ENCODE measurements around the gene SERPINA6.
"Not testable (repeated sequence)": the region's sequence is repeated elsewhere in the genome, so short reads cannot be mapped to it uniquely, and the experiment has no call there.

SERPINA6 gene

DNA sequence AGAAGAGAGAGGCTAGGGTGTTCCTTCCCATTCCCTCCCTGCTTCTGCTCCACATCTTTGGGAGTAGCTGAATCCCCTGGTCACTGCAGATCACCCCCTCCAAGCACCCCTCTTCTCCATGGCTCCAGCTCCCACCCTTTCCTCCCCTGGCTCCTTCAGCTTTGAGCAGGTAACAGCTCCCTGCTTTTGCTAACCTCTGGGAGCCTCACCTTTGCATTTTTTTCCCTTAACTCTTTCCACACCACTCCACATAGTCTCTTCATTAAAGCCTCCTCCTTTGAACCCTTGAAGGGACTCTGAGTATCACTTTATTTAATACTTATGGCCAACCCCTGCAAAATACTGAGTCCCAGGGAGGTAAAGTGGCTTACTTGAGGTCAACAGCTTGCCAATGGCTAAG is 25.7 kb upstream of the SERPINA6 start:
- H3K36me3 ChIP-seq (ENCODE audit: control insufficient read depth in 1 of 2, insufficient read depth in 2 of 2, low read length in 2 of 2), result no peaks in the 10 kb centered on the region
- no peaks in the 10 kb centered on the region for H3K27me3 ChIP-seq (ENCODE audit: low read depth, low read length)
- H3K4me3 ChIP-seq (ENCODE audit: low read depth in 1 of 2, low read length in 2 of 2), result no peak overlapping the region
- no peak overlapping the region for H3K27ac ChIP-seq (ENCODE audit: low read length)
- no peaks in the 10 kb centered on the region for H3K9me3 ChIP-seq (ENCODE audit: control insufficient read depth in 1 of 2, low read length in 2 of 2)
- no peaks in the 10 kb centered on the region for H3K4me1 ChIP-seq (ENCODE audit: control insufficient read depth in 1 of 2, insufficient read depth in 2 of 2, low read length in 2 of 2)

DNA sequence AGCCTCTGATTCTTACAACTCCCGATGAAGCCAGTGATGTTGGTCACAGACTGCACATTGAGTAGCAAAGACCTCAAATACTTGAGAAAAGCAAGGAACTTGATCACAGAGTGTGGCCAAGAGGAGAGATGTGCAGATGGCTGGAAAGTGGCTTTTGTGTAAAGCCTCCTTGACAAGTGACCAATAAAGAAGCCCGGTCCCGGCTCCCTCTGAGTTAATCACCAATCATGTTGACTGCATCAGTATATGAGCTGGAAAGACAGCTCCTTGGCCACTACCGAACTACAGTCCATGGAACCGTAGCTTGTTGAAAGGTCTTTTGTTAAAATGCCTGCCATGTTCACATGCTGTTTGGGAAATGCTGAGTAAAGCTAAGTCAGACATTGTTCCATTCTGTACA is 23.7 kb upstream of the SERPINA6 start:
- Histone ChIP-seq H3K27me3 (ENCODE audit: low read depth, low read length) (no peaks in the 10 kb centered on the region), H3K4me3 (ENCODE audit: low read depth in 1 of 2, low read length in 2 of 2) (no peak overlapping the region), H3K9me3 (ENCODE audit: control insufficient read depth in 1 of 2, low read length in 2 of 2) (no peaks in the 10 kb centered on the region), H3K36me3 (ENCODE audit: control insufficient read depth in 1 of 2, insufficient read depth in 2 of 2, low read length in 2 of 2) (no peaks in the 10 kb centered on the region), H3K27ac (ENCODE audit: low read length) (no peak overlapping the region), H3K4me1 (ENCODE audit: control insufficient read depth in 1 of 2, insufficient read depth in 2 of 2, low read length in 2 of 2) (peaks cover 0 to 4% of the 10 kb centered on the region in 2 donors)

DNA sequence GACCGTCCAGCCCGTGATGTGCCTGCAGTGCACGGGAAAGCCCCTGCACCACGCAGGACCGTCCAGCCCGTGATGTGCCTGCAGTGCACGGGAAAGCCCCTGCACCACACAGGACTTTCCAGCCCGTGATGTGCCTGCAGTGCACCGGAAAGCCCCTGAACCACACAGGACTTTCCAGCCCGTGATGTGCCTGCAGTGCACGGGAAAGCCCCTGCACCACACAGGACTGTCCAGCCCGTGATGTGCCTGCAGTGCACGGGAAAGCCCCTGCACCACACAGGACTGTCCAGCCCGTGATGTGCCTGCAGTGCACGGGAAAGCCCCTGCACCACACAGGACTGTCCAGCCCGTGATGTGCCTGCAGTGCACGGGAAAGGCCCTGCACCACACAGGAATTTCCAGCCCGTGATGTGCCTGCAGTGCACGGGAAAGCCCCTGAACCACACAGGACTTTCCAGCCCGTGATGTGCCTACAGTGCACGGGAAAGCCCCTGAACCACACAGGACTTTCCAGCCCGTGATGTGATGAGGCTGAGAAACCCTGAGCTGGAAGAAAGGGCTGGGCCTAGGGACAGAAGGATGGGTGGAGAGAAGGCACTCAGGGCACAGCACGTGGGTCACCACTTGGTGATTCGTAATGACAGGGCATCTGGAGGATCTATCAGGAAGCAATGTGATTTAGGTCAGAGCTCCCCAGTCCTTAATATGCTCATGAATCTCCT is 23.1 kb upstream of the SERPINA6 start:
- H3K4me3 ChIP-seq (ENCODE audit: low read depth in 1 of 2, low read length in 2 of 2); H3K27ac ChIP-seq (ENCODE audit: low read length); H3K9me3 ChIP-seq (ENCODE audit: control insufficient read depth in 1 of 2, low read length in 2 of 2); H3K27me3 ChIP-seq (ENCODE audit: low read depth, low read length); H3K4me1 ChIP-seq (ENCODE audit: control insufficient read depth in 1 of 2, insufficient read depth in 2 of 2, low read length in 2 of 2); H3K36me3 ChIP-seq (ENCODE audit: control insufficient read depth in 1 of 2, insufficient read depth in 2 of 2, low read length in 2 of 2): not testable (repeated sequence)

DNA sequence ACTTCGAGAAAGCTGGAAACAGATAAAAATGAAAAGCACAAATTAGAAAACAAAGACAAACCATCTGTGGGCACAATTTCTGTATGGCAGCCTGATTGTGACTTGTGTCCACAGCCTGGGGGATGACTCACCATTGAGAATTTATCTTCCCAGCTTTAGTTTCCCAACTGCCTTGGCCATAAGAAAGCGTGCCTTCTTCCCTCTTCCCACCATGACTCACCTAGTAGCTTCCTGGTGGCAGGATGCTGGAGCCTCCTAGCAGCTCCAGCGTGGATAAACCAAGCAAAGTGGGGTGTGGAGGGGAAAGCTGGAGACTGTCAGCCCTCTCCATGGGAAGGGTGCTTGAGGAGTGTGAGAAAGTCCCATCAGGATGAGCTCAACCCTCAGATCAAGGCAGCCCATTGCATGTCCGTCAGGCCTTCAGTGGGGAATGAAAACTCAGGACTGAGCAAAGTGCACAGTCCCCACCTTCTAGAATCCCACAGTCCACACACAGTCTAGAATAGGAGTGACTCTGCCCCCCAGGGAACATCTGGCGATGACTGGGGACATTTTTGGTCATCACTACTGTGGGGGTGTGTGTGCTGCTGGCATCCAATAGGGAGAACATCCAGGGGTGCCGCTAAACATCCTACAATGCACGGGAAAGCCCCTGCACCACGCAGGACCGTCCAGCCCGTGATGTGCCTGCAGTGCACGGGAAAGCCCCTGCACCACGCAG is 22.4 kb upstream of the SERPINA6 start:
- H3K4me1 ChIP-seq (ENCODE audit: control insufficient read depth in 1 of 2, insufficient read depth in 2 of 2, low read length in 2 of 2), result peaks cover 0 to 5% of the 10 kb centered on the region in 2 donors
- no peak overlapping the region for H3K4me3 ChIP-seq (ENCODE audit: low read depth in 1 of 2, low read length in 2 of 2)
- H3K27me3 ChIP-seq (ENCODE audit: low read depth, low read length), result no peaks in the 10 kb centered on the region
- no peaks in the 10 kb centered on the region for H3K9me3 ChIP-seq (ENCODE audit: control insufficient read depth in 1 of 2, low read length in 2 of 2)
- no peaks in the 10 kb centered on the region for H3K36me3 ChIP-seq (ENCODE audit: control insufficient read depth in 1 of 2, insufficient read depth in 2 of 2, low read length in 2 of 2)
- no peak overlapping the region for H3K27ac ChIP-seq (ENCODE audit: low read length)

DNA sequence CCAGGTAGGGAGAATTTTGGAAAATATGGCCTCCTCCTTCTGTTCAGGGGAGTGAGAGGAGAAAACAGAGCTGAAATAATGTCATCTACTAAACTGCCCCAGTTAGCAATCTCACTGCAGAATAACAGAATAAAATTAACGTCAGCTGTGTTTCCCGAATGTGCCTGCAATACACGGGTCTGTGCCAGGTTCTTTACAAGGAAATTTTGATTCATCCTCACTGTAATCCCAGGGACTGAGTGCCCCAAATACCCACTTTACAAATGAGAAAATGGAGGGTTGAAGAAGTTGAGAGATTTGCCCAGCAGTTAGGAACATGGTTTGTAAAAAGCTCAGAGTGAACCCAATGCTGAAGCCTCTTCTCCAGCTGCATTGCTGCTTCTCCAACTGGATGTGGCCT is 21.3 kb upstream of the SERPINA6 start:
- H3K27ac ChIP-seq (ENCODE audit: low read length), result no peak overlapping the region
- H3K4me1 ChIP-seq (ENCODE audit: control insufficient read depth in 1 of 2, insufficient read depth in 2 of 2, low read length in 2 of 2), result peaks cover 0 to 5% of the 10 kb centered on the region in 2 donors
- no peaks in the 10 kb centered on the region for H3K36me3 ChIP-seq (ENCODE audit: control insufficient read depth in 1 of 2, insufficient read depth in 2 of 2, low read length in 2 of 2)
- H3K4me3 ChIP-seq (ENCODE audit: low read depth in 1 of 2, low read length in 2 of 2), result no peak overlapping the region
- no peaks in the 10 kb centered on the region for H3K27me3 ChIP-seq (ENCODE audit: low read depth, low read length)
- H3K9me3 ChIP-seq (ENCODE audit: control insufficient read depth in 1 of 2, low read length in 2 of 2), result no peaks in the 10 kb centered on the region

DNA sequence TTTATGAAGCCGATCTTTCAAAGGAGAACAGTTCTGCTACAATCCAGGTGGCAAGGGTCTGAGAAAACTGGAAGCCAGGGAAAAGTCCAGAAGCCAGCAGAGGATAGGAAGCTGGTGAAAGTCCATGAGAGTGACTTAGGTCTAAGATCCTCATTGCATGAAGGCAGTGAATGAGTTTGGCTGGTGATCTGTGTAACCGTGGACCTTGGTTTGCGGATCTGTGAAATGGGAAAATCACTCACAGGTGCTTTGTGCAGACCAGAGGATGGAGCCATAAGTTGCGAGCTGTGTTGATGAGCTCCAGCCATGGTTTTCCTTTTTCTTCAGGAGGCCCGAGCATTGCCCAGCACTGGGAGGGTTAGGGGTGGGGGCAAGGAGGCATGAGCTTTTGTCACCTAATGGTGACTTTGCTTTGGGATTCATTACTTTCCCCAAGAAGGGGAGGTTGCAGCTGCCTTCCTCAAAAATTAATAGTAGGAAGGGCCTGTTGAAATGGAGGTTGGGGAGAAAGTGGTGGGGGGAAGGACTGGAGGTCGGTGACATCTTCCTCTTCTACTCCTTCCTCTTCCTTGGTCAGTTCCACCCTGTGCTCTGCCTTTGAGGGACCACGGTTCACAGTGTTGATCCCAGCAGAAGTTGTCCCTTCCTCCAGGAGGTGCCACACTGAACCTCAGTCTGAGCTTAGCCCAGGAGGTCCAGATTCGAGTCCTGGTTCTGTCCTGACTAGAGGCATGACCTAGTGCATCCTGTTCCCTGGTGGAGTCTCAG is 20.3 kb upstream of the SERPINA6 start:
- H3K36me3 ChIP-seq (ENCODE audit: control insufficient read depth in 1 of 2, insufficient read depth in 2 of 2, low read length in 2 of 2), result no peaks in the 10 kb centered on the region
- H3K27me3 ChIP-seq (ENCODE audit: low read depth, low read length), result no peaks in the 10 kb centered on the region
- H3K4me3 ChIP-seq (ENCODE audit: low read depth in 1 of 2, low read length in 2 of 2), result no peak overlapping the region
- peaks cover 0 to 5% of the 10 kb centered on the region in 2 donors for H3K4me1 ChIP-seq (ENCODE audit: control insufficient read depth in 1 of 2, insufficient read depth in 2 of 2, low read length in 2 of 2)
- no peak overlapping the region for H3K27ac ChIP-seq (ENCODE audit: low read length)
- H3K9me3 ChIP-seq (ENCODE audit: control insufficient read depth in 1 of 2, low read length in 2 of 2), result no peaks in the 10 kb centered on the region

DNA sequence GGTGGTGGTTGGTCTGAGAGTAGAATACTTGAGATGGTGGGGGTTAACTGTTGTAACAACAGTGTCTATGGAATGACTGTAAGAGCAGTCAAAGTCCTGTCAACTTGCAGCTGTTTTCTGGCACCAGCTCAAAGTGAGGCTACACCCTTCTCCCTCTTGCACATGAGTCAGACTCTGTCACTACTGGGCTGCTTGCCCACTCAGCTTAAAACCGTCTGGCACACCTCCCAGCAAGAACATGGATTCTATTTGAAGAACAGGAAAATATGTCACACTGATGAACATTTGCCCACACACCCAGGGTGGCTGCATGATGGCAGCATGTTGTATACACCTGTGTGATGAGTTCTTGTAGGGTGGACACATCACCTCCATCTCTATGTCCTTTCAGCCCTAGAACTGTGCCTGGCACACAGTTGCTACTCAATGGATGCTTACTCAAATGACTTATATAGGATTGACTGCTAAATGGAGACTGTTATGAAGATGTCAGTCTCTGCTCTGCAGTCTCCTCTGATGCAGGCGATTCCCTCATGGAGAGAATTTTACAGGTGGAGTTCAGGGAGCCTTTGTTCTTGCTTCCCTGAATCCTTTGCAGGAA is 19.3 kb upstream of the SERPINA6 start:
- Histone ChIP-seq H3K36me3 (ENCODE audit: control insufficient read depth in 1 of 2, insufficient read depth in 2 of 2, low read length in 2 of 2) (no peaks in the 10 kb centered on the region), H3K27ac (ENCODE audit: low read length) (no peak overlapping the region), H3K4me1 (ENCODE audit: control insufficient read depth in 1 of 2, insufficient read depth in 2 of 2, low read length in 2 of 2) (peaks cover 0 to 5% of the 10 kb centered on the region in 2 donors), H3K27me3 (ENCODE audit: low read depth, low read length) (no peaks in the 10 kb centered on the region), H3K9me3 (ENCODE audit: control insufficient read depth in 1 of 2, low read length in 2 of 2) (no peaks in the 10 kb centered on the region), H3K4me3 (ENCODE audit: low read depth in 1 of 2, low read length in 2 of 2) (peak overlapping the region in 1 of 2 donors; percentile 12)

DNA sequence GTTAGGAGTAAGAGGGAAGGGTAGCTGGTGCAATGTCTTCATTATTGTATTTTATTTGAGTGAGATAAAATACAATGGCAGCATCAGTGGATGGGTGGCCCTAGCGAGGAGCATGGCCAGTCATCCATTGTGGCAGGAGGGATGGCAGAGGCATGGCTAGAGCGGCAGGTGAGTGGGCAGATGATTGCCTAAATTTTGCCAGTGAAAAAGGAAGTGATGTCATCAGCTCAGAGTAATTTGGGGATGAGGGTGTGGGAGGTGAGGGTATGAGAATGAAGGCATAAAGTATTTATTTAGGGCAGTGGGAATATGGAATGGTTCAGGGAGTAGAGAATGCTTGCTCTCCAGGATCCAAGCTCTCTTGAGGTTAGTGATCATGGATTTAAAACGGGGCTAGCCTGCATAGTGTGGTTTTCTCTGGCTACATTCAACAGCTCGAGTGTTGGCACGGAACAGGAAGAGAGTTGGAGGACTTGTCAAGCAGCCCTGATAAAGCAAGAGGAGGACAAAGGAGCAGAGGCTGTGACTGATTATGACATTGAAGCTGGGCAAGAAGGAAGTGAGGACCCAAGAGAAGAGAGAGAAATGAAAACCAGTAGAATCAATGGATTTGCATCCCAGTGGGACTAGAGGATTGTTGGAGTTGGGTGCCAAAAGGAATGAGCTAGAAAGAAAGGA is 18.7 kb upstream of the SERPINA6 start:
- H3K9me3 ChIP-seq (ENCODE audit: control insufficient read depth in 1 of 2, low read length in 2 of 2), result no peaks in the 10 kb centered on the region
- H3K27me3 ChIP-seq (ENCODE audit: low read depth, low read length), result no peaks in the 10 kb centered on the region
- H3K4me1 ChIP-seq (ENCODE audit: control insufficient read depth in 1 of 2, insufficient read depth in 2 of 2, low read length in 2 of 2), result peaks cover 0 to 5% of the 10 kb centered on the region in 2 donors
- H3K36me3 ChIP-seq (ENCODE audit: control insufficient read depth in 1 of 2, insufficient read depth in 2 of 2, low read length in 2 of 2), result no peaks in the 10 kb centered on the region
- H3K27ac ChIP-seq (ENCODE audit: low read length), result no peak overlapping the region
- H3K4me3 ChIP-seq (ENCODE audit: low read depth in 1 of 2, low read length in 2 of 2), result peak overlapping the region in 1 of 2 donors; percentile 12

DNA sequence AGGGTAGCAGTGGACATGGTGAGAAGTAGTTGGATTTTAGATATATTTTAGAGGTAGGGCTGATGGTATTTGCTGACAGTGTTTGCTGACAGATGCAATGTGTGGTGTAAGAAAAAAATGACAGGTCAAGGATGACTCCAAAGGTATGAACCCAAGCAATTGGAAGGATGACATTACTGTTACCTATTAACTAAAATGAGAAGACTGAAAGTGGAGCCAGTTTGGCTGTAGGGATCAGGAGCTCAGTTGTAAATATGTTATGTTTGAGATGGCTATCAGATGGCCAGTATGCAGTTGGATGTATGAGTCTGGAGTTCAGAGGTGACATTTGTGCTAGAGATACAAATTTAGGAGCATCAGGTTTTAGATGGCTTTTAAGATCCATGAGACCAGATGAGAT is 17.4 kb upstream of the SERPINA6 start:
- no peaks in the 10 kb centered on the region for H3K9me3 ChIP-seq (ENCODE audit: control insufficient read depth in 1 of 2, low read length in 2 of 2)
- no peak overlapping the region for H3K27ac ChIP-seq (ENCODE audit: low read length)
- H3K4me1 ChIP-seq (ENCODE audit: control insufficient read depth in 1 of 2, insufficient read depth in 2 of 2, low read length in 2 of 2), result peaks cover 0 to 5% of the 10 kb centered on the region in 2 donors
- H3K27me3 ChIP-seq (ENCODE audit: low read depth, low read length), result no peaks in the 10 kb centered on the region
- no peak overlapping the region for H3K4me3 ChIP-seq (ENCODE audit: low read depth in 1 of 2, low read length in 2 of 2)
- H3K36me3 ChIP-seq (ENCODE audit: control insufficient read depth in 1 of 2, insufficient read depth in 2 of 2, low read length in 2 of 2), result no peaks in the 10 kb centered on the region

DNA sequence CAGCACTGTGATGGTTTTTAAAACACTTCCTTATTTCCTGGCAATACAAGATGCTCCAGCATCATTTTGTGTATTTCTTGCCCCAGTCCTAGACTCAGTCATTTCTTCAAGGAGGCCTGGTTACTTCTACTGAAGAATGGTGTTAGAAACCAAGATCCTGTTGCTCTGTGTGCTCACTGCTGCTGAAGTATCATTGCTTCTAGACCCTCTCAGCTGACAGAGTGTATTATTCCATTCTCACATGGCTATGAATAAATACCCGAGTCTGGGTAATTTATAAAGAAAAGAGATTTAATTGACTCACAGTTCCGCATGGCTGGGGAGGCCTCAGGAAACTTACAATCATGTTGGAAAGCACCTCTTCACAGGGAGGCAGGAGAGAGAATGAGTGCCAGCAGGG is 14.9 kb upstream of the SERPINA6 start:
- no peaks in the 10 kb centered on the region for H3K36me3 ChIP-seq (ENCODE audit: control insufficient read depth in 1 of 2, insufficient read depth in 2 of 2, low read length in 2 of 2)
- peaks cover 0 to 5% of the 10 kb centered on the region in 2 donors for H3K4me1 ChIP-seq (ENCODE audit: control insufficient read depth in 1 of 2, insufficient read depth in 2 of 2, low read length in 2 of 2)
- H3K9me3 ChIP-seq (ENCODE audit: control insufficient read depth in 1 of 2, low read length in 2 of 2), result no peaks in the 10 kb centered on the region
- H3K4me3 ChIP-seq (ENCODE audit: low read depth in 1 of 2, low read length in 2 of 2), result no peak overlapping the region
- no peak overlapping the region for H3K27ac ChIP-seq (ENCODE audit: low read length)
- H3K27me3 ChIP-seq (ENCODE audit: low read depth, low read length), result no peaks in the 10 kb centered on the region

DNA sequence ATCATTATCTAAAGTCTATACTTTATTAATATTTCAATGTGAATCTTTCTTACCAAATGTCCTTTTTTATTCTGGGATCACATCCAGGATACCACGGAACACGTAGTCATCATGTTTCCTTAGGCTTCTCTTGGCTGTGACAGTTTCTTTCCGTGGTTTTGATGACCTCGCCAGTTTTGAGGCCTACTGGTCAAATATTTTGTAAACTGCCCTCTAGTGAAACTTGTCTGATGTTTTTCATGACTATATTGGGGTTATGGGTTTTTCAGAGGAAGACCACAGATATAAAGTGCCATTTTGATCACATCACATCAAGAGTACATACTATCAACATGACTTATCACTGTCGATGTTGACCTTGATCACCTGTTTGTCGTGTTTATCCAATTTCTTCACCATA is 14.1 kb upstream of the SERPINA6 start:
- Histone ChIP-seq H3K4me1 (ENCODE audit: control insufficient read depth in 1 of 2, insufficient read depth in 2 of 2, low read length in 2 of 2) (peaks cover 0 to 5% of the 10 kb centered on the region in 2 donors), H3K36me3 (ENCODE audit: control insufficient read depth in 1 of 2, insufficient read depth in 2 of 2, low read length in 2 of 2) (no peaks in the 10 kb centered on the region), H3K27me3 (ENCODE audit: low read depth, low read length) (no peaks in the 10 kb centered on the region), H3K4me3 (ENCODE audit: low read depth in 1 of 2, low read length in 2 of 2) (no peak overlapping the region), H3K9me3 (ENCODE audit: control insufficient read depth in 1 of 2, low read length in 2 of 2) (no peaks in the 10 kb centered on the region), H3K27ac (ENCODE audit: low read length) (no peak overlapping the region)

Measured in muscle layer of duodenum (tissue), 2 donors.